Stimulated activated CD4-positive, alpha-beta T cell treated with anti-CD3 and anti-CD28 coated beads, Interleukin-12 subunit alpha, Interleukin-12 subunit beta, amount 100 ng/mL, for 4 hours (primary cell): ENCODE data around the gene RBM20.
"Not testable (repeated sequence)": the region's sequence is repeated elsewhere in the genome, so short reads cannot be mapped to it uniquely, and the experiment has no call there.

Experiments
- DNase-seq: peaks from one replicate; pipeline ENCODE4 v3.0.0-alpha.2; 2020

The RBM20 gene

GRCh38 chr10:110767601-110768000 is 123.5 kb downstream of the RBM20 start:
- not testable (repeated sequence) for DNase-seq

GRCh38 chr10:110770243-110770642 is 126.1 kb downstream of the RBM20 start:
- no peak for DNase-seq

GRCh38 chr10:110771486-110771885 is 127.3 kb downstream of the RBM20 start:
- no peak for DNase-seq

GRCh38 chr10:110771991-110772390 is 127.9 kb downstream of the RBM20 start:
- no peak for DNase-seq

- DNase-seq: no peak
These were observed 128.4 kb downstream of the RBM20 start for GRCh38 chr10:110772454-110773025.

GRCh38 chr10:110773693-110774068 is 129.5 kb downstream of the RBM20 start:
- DNase-seq: no peak

- no peak for DNase-seq
These were observed 130.2 kb downstream of the RBM20 start for GRCh38 chr10:110774069-110775019.

GRCh38 chr10:110775020-110775375 is 130.9 kb downstream of the RBM20 start:
- no peak for DNase-seq

GRCh38 chr10:110775406-110775805 is 131.3 kb downstream of the RBM20 start:
- no peak for DNase-seq

- DNase-seq: no peak
These were observed 132.9 kb downstream of the RBM20 start for GRCh38 chr10:110777017-110777416.

- DNase-seq: no peak
These were observed 133.5 kb downstream of the RBM20 start for GRCh38 chr10:110777661-110778060.

- DNase-seq: no peak
These were observed 134.1 kb downstream of the RBM20 start for GRCh38 chr10:110778211-110778610.

GRCh38 chr10:110779489-110779888 is 135.4 kb downstream of the RBM20 start:
- no peak for DNase-seq

GRCh38 chr10:110780704-110781103 is 136.6 kb downstream of the RBM20 start:
- DNase-seq: no peak

- DNase-seq: no peak
These were observed 137.0 kb downstream of the RBM20 start for GRCh38 chr10:110781139-110781538.

- no peak for DNase-seq
These were observed 138.5 kb downstream of the RBM20 start for GRCh38 chr10:110782616-110783015.

- DNase-seq: peak; percentile 67
These were observed 139.5 kb downstream of the RBM20 start for GRCh38 chr10:110783509-110784107.

GRCh38 chr10:110784198-110784597 is 140.1 kb downstream of the RBM20 start:
- no peak for DNase-seq

- DNase-seq: no peak
These were observed 142.0 kb downstream of the RBM20 start for GRCh38 chr10:110786172-110786571.

- DNase-seq: no peak
These were observed 144.7 kb downstream of the RBM20 start for GRCh38 chr10:110788620-110789385.

- DNase-seq: no peak
These were observed 145.7 kb downstream of the RBM20 start for GRCh38 chr10:110789604-110790433.

GRCh38 chr10:110790913-110791506 is 146.9 kb downstream of the RBM20 start:
- DNase-seq: no peak
